NCI-H2171 (cell line): ENCODE data around the gene FBXO7.
"Not testable (repeated sequence)": the region's sequence is repeated elsewhere in the genome, so short reads cannot be mapped to it uniquely, and the experiment has no call there.

Experiments used
- DNase-seq: peaks from one replicate; lab custom pipeline; 2025; lab: John Stamatoyannopoulos, UW

The FBXO7 gene

DNA sequence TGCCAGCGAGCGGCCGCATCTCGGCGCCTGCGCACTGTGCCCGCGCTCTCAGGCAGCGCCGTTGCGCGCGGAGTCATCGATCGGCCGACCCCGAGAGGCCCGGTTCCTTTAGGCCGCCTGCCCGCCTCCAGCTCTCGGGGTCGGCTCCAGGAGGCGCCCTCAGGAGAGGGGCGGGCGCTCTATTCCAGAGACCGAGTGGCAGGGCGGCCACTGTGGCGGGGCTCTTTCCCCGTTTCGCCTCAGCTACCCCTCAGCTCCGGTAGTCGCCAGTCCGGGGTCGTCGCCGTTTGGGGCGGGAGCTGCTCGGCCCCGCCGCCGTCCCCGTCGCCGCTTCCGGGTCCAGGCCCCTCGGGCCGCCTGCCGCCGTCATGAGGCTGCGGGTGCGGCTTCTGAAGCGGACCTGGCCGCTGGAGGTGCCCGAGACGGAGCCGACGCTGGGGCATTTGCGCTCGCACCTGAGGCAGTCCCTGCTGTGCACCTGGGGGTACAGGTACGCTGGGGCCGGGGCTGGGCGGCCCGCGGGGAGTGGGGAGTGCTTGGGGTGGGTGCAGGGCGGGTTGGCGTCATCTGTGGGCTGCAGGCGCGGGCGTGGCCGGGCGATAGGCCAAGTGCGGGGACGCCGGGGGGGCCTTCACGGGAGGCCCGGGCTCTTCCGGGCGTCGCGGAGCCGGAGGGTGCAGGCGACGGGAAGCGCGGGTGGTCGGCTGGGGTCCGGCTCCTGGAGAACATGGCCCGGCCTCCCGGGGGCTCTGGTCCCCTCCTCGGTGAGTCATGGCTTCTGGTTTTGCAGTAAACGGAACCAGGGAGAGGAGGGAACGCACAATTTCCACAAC lies at the start of gene FBXO7:
FBXO7 (plus strand) TSS at position 177 of the 833 bp plus-strand sequence; CDS start at position 369, 192 bp downstream.
- DNase-seq: peak; percentile 90

DNA sequence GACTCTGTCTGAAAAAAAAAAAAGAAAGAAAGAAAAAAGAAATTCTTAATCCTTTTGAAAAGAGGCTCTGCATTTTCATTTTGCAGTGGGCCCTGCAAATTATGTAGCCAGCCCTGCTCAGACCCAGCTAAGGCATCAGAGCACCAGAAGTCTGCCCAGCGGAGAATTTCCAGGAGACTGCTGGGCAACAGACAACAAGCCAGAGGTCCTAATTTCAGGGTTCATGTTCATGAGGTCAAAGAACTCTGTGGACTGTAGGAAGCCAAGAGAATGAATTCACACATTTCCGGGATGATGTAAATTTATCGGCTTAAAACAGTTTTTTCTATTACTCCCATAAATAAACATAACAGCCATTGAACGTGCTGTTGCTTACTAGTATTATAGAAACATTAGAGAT lies 47.7 kb upstream of the FBXO7 start:
- no peak for DNase-seq

DNA sequence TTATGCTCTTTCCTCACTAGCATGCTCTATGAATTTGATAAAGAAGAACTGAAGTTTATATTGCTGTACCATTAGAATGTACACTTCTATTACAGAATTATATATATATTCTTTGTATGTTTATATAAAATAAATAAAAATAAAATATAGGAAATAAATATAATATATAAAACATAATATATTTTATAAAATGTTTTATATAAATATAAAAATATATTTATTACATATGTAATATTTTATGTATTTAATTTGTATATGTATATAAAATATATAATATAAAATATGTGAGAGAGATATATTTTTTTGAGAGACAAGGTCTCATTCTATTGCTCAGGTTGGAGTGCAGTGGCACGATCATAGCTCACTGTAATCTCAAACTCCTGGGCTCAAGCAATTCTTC lies 44.3 kb upstream of the FBXO7 start:
- DNase-seq: no peak

DNA sequence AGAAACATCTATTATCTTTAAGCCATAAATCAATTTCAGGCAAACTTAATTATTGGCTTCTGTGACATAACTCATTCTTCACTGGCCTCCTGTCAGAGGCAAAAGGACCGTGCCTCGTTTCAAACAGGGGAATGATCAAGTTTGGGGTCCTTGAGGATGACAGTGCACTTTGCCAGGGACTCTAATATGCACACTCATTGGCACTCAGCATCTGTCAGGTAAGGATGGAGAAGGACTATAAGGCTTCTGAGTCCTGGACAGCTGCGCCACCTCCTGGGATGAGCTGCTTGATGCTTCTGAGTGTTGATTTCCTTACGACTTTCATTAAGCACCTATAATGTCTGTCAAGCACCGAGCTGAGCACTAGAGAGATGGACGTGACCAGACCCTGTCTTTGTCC lies 30.5 kb upstream of the FBXO7 start:
- DNase-seq: no peak

DNA sequence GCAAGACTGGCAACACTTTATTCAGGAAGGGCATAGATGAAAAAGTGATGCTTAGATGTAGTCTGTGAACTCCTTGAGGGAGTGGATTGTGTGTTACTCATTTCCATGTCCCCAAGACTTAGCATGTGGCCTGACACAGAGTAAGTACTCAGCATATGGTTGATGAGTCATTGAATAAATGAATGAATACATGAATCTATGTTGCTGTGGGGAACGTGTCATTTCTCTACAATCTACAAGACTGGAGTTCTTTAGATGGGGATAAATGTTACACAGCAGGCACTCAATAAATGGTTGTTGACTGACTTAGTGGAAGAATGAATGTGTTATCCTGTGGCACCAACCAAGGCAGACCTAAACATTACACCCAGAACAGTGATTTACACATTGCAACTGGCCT lies 28.3 kb upstream of the FBXO7 start:
- DNase-seq: no peak

DNA sequence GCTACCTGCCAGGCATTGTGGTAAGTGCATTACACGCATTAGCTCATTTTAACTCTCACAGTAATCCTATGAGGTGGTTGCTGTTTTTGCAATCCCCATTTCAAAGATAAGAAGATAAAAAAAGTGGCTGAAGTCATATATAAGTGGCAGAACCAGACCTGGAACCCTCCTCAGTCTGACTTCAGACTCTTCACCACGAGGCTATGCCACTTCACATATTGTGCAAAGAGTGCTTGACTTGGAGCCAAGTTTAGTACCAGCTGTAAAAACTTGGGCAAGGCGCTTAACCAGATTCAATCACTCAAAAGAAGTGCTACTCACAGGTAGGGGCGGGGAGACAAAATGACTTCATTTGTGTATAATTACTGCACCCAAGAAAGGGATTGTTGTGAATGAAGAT lies 25.6 kb upstream of the FBXO7 start:
- no peak for DNase-seq

DNA sequence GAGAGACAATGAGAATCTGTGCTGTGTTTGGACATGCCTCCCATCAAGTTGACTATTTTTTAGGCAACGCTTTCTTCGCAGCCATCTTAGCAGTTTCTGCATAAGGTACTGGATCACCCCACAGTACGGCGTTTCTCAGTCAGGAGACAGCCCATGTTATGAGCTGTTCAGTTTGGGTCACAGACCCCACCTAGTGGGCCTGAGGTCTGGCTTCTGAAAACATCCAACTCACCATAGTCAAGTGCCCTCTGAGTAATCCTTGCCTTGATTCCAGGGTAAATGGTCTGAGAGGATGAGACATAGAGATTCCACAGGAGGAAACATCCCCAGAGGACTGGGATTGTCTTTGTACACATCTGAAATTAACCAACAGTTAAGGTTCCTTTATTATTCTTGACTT lies 17.6 kb upstream of the FBXO7 start:
- DNase-seq: no peak

DNA sequence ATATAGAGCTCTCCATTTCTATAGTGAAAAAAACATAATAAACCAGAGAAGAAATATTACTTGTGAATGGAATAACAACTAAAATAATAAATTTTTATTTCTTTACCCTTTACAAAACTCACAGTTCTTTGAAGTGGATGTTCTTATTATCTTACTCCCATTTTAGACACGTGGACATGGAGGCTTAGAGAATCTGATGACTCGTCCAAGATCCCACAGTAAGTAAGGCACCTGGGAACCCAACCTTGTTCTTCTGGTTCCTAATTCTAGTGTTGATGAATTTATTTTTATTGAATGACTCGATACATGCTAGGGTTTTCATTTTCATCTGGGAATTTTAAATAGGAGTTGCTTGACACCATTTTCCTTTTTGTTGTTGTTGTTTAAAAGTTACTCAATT lies 12.2 kb upstream of the FBXO7 start:
- no peak for DNase-seq

DNA sequence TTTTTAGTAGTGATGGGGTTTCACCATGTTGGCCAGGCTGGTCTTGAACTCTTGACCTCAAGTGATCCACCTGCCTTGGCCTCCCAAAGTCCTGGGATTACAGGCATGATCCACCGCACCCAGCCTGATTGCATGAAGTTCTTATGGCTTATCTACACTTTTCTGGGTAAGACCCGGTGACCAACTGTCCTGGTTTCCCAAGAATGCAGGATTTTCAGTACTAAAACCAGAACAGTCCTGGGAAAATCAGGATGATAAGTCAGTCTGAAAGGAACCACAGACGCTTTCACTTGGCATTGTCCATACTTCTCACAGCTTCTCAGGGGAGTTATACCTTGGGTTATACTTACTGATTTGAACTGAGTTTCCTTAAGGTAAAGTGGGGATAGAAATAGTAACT lies 8.9 kb upstream of the FBXO7 start:
- DNase-seq: no peak

DNA sequence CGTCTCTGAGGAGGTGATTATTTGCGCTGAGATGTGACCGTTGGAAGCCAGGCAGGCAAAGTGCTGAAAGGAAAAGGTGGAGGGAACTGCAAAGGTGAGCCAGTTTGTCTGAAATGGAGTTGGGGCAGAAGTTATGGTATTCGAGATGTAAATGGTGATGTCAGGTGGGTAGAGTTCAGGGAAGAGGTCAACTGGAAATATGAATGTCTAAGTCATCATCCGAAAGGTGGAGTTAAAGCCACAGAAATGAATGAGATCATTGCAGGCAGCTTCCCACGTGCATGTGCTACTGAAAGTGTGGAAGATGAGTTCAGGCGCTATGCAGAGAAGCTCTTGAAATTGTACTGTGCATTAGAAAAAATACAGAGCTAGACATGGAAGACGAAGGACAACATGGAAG lies 8.1 kb upstream of the FBXO7 start:
- DNase-seq: no peak

DNA sequence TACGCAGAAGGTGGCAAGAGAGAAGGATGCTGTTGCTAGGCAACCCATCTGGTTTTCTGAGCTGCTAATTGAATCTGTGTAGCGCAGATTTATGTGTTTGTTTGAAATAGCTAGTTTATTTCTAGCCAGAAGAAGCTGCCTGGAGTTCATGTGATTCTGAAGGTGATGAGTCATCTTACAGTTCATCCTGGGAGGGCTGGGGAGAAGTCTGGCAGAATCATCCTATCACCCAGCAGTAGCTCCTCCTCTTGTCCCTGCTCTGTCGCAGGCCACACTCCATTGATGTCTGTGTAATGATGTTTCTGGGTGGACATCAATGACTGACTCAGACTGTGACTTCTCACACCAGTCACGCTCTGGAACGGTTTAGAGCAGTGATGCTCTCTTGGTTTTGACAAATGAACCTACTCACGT lies 4.8 kb upstream of the FBXO7 start:
- DNase-seq: peak; percentile 91

DNA sequence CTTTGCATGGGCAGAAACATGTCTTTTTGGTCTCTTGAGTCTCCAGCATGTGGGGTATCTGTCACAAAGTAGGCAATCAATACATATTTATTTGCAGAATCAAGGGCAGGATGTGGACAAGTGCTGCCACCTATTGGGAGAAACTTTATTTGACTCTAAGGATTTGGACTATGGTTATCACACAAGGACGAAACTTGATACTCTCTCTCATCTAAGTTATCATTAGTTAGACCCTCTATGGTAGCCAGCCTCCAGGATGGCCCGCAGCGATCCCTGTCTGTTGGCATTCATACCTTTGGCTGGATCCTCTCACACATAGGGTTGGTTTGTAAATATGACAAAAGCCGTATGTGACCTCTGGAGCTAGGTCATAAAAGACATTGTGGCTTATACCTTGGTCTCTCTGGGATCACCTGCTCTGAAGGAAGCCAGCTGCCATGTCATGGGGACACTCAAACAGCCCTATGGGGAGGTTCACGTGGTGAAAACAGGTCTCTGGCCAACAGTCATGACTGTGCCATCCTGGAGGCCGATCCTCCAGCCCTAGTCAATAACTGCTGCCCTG lies 1.1 kb upstream of the FBXO7 start:
- peak; percentile 52 for DNase-seq

DNA sequence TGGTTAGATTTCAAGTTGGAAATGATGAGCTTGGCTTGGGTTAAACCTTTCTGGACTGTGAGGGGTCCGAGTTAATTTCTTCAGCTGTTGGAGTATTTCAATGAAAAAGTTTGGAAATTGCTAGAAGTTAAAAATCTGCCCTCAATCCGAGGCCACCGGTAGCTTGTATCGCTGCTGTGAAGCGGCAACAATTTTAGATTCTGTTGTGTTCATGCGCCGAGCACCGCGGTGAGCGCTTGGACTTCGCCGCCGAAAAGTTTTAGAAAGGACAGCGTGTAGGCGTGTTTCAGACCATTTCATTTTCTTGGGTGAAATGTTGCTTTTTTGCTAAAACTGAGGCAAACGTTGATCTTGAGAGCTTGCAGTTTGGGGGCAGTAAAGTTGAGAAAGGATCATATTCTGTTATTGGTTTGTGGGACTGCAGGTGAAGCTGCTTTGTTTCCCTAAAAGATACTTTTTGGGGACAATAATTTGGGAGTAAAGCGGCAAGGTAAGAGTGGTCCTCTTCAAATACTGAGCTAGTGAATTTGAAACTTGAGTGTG lies 928 bp downstream of the FBXO7 start:
- no peak for DNase-seq

DNA sequence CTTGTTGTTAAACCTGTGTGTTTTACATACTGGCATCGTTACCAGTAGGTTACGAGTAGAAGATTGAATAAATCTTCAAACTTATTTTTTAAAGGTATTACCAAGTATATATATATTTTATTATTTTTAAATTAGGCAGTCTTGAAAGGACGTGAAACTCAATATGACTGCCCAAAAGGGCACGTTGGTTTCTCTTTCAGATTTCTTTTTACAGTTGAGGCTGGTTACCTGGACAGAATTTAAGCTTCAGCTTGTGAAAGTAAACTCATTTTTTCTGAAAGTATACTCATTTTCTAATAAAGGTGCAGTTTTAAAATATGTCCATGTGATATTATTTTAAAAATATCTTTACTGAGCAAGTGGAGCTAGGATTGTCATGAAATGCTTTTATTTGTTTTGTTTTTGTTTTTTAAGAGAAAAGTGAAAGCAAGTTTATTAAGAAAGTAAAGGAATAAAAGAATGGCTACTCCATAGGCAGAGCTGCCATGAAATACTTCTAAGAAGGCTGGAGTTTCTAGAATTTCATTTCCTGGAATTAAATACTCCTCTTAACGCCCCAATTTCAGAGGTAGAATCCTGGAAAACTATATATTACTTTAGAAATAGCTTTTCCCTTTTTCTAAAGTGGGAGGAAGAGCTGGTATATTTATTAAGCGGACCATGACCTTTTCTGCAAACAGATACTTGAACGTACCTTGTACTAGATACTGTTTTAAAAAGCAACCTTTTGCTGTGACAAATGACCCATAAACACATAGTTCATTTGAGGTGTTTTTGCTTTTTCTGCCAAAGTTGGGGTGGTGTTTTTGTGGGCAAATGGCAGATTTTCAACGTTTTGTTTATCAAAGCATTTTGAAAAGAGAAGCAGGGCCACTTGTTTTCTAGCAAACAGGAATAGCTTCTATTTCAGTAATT lies 1.9 kb downstream of the FBXO7 start:
- DNase-seq: no peak

DNA sequence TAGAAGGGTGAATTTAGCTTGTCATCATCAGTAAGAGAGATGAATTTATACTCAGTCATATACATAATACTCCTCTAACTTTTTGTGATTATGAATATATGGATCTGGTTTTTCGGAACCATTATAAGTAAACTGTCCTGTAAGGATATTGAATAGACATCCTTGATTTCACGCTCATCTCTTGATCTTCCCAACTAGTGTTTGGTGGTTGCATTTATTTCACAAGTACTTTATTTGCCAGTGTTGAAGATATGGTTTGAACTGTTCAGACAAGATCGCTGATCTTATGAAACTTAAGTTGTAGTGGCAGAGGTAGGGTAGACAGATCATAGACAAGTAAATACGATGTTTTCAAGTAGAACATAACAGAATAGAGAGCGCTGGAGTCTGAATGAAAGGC lies 3.0 kb downstream of the FBXO7 start:
- DNase-seq: no peak

DNA sequence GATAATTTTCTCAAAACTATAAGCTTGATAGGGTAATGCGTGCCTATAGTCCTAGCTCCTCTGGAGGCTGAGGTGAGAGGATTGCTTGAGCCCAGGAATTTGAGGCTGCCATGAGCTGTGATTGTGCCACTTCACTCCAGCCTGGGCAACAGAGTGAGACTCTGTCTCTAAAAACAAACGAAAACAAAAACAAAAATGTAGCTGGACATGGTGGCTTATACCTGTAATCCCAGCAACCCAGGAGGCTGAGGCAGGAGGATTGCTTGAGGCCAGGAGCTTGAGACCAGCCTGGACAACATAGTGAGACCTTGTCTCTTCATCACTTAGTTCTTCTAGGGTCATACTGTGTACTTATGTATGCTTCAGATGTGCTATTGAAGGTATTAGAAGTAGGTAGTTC lies 3.9 kb downstream of the FBXO7 start:
- not testable (repeated sequence) for DNase-seq

DNA sequence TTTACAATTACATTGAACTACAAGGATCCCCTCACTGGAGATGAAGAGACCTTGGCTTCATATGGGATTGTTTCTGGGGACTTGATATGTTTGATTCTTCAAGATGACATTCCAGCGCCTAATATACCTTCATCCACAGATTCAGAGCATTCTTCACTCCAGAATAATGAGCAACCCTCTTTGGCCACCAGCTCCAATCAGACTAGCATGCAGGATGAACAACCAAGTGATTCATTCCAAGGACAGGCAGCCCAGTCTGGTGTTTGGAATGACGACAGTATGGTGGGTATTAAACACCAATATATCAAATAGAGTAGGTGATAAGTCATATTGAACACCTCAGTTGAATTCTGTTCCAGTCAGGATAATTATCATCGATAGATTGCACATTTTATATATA lies 4.4 kb downstream of the FBXO7 start:
- DNase-seq: no peak

DNA sequence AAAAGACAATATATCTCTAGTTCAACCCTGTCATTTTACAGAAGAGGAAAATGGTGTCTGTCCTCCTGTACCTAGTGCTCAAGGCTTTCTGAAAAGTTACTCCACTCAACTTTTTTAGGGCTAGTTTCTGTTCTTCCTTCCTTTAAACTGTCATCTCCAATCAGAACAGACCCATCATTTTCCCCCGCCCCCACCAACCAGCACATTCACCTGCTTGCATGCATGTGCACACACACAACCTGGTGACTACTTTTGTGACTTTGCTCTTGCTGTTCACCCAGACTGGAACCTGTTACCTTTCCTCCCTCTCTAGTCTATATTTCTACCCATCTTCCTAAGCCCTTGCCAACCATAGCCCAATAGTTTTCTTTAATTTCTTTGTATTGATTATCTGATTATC lies 5.6 kb downstream of the FBXO7 start:
- DNase-seq: no peak

DNA sequence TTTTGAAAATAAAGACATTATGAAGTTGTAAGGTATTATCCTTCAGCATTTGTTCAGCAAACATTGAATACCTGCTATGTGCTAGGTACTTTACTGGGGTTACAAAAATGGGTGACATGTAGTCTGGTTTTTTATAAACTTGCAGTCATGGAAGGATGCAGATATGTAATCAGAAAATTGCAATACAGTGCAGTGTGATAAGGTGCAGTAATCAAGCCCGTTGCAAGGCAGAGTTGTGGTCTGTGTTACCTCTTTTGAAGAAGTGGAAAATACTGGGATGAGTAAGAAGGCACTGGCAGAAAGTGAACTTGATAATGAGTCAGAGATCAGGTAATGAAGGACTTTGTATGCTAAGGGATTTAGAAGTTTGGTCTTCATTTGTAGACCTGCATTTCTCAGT lies 8.1 kb downstream of the FBXO7 start:
- DNase-seq: no peak

DNA sequence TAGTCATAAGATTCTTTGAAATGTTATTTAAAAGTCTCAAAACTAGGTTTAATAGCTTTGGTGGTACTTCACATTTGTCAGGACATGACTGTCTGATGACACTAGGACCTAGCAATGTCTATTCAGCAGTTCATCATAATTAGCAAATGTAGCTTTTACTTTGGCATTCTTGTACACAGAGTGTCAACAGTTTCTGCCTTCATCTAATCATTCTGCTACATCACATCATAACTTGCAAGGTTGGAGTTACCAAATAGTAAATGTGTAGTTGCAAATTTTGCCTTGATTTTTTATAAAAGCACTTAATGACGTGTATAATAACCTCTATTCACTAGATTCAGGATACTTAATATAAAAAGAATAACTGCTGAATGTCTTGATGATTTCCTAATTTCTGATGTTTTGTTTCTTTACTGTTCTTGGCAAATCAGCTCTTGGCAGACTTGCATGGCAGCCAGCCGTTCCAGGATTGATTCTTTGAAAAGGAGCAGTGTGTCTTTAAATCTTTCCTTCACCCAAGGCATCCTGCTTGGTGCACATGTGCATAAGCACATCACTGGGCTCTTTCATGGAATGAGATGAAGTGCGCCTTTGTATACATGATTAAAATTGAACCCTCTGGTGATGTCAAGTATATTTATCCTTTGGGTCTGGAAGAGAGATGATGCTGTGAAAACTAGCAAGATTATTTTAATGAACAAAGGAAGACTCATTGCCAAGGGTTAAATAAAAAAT lies 12.2 kb downstream of the FBXO7 start:
- no peak for DNase-seq

DNA sequence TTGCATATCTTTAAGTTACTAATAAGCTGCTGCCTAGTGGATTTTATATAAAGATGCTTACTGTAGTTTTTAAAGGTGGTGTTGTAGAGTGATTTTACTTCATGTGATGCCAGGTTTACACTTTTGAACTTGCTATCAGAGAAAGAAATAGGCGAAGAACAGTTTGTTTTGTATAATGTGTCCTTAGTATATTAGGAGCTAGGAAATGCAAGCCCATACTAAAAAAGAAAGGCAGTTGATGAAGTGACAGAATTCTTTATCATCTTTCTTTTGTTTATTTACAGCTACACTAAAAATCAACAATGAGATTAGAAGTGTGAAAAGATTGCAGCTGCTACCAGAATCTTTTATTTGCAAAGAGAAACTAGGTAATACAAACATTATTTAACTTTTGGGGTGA lies 12.8 kb downstream of the FBXO7 start:
- no peak for DNase-seq

DNA sequence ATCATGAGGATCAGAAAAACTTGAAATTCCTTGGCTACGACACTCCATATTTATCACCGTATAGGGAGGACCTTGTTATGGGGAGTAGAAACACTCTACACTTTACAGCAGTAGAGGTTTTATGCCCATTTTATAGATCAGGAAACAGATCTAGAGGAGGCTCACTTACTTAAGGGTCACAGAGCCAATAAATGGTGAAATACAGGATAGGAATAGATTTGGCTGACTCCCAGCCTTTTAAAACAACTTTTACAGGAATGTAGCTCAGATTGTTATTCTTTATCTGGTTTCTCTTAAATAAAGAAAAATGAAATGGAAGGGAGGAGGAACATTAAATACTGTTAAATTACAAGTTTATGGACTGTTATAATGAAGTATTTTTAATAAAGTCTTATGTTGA lies 14.8 kb downstream of the FBXO7 start:
- DNase-seq: no peak
